Measurements from ENCODE around the gene ST3GAL2.
"Not testable (repeated sequence)": the region's sequence is repeated elsewhere in the genome, so short reads cannot be mapped to it uniquely, and the experiment has no call there.

The ST3GAL2 gene

GRCh38 chr16:70466805-70467076 lies 27.8 kb upstream of the ST3GAL2 start:
- no peak for DNase-seq

GRCh38 chr16:70465999-70466804 lies 27.3 kb upstream of the ST3GAL2 start:
- DNase-seq: no peak

- no peak for DNase-seq
Measured at GRCh38 chr16:70463235-70463634, 24.3 kb upstream of the ST3GAL2 start.

- DNase-seq: no peak
Measured at GRCh38 chr16:70460737-70461261, 21.9 kb upstream of the ST3GAL2 start.

GRCh38 chr16:70457446-70458166 lies 18.7 kb upstream of the ST3GAL2 start:
- DNase-seq: no peak

DNA sequence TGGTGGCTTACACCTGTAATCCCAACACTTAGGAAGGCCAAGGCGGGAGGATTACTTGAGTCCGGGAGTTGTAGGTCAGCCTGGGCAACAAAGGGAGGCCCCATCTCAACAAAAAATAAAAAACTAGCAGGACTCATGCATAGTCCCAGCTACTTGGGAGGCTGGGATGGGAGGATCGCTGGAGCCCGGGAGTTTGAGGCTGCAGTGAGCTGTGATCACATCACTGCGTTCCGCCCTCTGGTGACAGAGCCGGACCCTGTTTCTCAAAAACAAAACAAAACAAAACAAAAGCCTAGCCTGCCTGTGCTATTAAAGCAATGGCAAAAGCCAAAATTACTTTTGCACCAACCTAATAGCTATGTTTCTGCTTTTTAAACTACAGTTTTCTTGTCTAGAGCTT lies 17.0 kb upstream of the ST3GAL2 start:
- no peak for DNase-seq

DNA sequence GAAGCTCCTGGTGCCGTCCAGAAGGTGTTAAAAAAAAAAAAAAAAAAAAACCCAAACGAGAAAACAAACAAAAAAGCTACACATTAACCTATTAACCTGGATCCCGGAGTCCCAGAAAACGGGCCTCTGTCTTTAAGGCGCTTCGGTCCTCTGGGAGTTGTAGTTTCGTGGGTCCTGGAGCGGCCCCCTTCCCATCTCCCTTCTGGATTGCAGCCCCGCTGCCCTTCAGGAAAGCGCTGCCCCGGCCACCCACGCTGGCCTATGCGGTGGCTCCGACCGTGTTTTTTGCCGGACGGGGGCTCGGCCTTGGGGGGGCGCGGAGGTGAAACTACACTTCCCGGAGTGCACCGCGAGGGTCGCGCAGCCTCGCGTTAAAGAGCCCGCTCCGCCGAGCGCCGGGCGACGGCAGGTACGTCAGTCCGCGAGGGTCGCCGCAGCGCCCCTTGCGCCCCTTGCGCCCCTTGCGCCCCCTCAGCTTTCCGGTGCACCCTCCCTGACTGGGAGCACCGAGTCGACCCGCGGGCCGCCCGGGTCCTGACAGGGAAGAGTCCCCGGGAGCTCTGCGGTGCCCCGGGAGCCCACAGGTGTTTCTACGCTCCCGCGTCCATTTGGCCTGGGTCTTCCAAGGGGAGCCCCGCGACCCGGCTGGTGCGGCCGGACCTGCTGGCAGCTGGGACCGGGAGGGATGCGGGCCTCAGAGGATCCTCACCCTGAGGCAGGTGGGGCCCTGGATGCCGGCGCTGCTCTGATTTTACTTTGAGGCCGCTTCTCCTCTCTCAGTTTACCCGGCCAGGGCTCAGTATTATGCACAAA lies 15.5 kb upstream of the ST3GAL2 start, which contains the start of gene FCSK:
FCSK (plus strand) TSS at position 374 of the 813 bp plus-strand sequence. CDS start 8,596 bp downstream, outside the sequence.
- DNase-seq: peak; percentile 82

GRCh38 chr16:70453892-70454221 lies 15.0 kb upstream of the ST3GAL2 start:
- no peak for DNase-seq

DNA sequence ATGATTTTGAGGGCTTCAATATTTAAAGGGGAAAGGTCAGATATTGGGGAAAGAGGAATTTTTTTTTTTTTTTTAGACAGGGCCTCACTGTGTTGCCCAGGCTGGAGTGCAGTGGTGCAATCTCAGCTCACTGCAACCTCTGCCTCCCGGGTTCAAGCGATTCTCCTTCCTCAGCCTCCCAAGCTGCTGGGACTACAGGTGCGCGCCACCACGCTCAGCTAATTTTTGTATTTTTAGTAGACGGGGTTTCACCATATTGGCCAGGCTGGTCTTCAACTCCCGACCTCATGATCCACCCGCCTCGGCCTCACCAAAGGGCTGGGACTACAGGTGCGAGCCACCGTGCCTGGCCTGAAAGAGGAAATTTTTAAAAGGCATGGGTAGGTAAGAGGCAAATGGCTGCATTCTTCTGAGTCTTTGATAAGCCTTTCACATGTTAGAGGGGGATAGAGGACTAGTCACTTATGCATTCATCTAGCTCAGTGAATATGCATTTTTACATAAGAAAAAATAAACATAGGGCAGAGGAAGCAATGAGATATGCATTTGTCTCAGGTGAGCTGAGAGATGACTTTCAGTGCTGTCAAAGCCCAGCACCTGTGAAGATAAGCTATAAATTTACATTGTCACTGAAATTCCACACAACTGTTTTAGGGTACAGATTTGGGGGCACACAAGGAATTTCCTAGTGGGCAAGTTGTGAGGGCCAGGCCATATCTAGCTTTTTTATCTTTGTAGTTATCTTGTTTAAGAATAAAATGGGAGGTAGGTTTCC lies 14.4 kb upstream of the ST3GAL2 start:
- DNase-seq: no peak

GRCh38 chr16:70451004-70451340 lies 12.1 kb upstream of the ST3GAL2 start:
- not testable (repeated sequence) for DNase-seq

GRCh38 chr16:70450142-70451003 lies 11.5 kb upstream of the ST3GAL2 start:
- DNase-seq: not testable (repeated sequence)

DNA sequence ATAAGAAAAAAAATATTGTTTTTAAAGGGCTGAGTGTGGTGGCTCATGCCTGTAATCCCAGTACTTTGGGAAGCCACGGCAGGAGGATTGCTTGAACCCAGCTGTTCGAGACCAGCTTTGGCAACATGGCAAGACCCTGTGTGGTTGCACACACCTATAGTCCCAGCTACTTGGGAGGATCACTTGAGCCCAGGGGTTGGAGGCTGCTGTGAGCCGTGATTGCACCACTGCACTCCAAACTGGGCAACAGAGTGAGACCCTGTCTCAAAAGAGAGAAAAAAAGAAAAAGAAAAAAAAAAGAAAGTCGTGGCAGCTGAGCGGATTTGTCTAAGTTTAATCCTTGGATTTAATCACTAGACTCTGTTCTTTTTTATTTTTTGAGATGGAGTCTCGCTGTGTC lies 9.2 kb upstream of the ST3GAL2 start:
- DNase-seq: no peak

- no peak for DNase-seq
Measured at GRCh38 chr16:70444249-70445063, 5.6 kb upstream of the ST3GAL2 start.

DNA sequence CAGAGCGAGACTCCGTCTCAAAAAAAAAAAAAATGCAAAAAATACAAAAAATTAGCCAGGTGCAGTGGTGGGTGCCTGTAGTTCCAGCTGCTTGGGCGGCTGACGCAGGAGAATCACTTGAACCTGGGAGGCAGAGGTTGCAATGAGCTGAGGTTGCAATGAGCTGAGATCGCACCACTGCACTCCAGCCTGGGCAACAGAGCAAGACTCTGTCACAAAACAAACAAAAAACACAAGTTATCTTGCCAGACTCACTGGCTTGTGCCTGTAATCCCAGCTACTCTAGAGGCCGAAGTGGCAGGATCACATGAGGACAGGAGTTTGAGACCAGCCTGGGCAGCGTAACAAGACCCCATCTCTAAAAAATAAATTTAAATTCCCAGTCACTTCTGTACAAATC lies 3.4 kb upstream of the ST3GAL2 start:
- DNase-seq: no peak

DNA sequence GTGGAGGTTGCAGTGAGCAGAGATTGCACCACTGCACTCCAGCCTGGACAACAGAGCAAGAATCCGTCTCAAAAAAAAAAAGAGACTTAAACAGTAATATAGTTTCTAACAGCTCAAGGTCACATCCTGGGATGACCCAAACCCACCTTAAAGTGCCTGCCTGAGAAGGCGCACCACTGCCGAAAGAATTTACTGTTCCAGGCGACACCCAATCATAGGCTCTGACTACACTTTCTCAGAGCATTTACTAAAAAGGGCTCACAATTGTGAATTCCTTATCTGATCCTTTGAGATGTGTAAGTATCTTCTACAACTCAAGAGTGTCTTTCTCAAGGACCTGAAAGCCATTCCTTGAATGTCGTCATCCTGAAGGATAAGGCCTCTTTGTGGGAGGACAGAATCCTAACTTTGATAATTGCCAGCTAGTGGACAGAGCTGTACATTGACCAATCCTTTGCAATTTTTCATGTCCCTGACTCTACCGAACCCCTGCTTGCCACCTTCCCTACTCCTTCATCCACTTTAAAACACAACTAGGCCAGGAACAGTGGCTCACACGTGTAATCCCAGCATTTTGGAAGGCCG lies 2.6 kb upstream of the ST3GAL2 start:
- no peak for DNase-seq

DNA sequence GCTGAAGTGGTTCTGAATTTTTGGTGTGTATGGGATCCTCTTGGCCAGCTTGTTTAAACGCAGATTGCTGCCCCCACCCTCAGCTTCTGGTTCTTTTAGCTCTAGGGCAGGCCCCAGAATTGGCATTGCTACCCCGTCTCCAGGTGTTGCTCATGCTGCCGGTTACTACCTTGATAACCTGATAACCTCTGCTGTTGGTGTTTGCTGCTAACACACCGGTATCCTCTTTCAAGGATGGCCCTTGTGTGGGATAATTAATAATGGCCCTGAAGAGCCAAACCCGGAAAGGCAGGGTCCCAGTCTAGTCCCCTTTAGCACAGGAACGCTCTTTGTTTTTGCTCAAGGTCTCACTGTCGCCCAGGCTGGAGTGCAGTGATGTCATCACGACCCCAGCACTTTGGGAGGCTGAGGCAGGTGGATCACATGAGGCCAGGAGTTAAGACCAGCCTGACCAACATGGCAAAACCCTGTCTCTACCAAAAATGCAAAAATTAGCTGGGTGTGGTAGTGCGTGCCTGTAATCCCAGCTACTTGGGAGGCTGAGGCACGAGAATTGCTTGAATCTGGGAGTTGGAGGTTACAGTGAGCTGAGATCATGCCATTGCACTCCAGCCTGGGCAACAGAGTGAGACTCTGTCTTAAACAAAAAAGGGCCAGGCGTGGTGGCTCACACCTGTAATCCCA lies 1.3 kb upstream of the ST3GAL2 start:
- no peak for DNase-seq

DNA sequence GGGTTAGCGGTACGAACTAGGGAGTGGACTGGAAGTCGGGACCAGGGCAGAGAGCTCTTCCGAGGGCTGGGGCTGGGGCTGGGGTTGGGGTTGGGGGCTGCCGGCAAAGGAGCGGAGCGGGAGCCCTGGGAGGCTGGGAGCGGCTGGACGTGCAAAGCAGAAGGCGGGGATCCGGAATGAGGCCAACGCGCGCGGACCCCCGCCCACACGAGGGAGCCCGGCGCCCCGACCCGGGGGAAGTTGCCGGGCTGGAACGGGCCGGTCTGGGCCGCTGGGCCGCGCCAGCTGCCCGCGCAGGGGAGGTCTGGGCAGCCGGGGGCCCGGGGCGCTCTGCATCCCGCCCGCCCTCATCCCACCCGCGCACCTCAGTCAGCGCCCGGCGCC lies 323 bp downstream of the ST3GAL2 start:
- no peak for DNase-seq

- DNase-seq: no peak
Measured at GRCh38 chr16:70437582-70438557, 1.0 kb downstream of the ST3GAL2 start.
